RWPE2 (cell line): ENCODE measurements around the gene SLC37A3.

Experiments
- ATAC-seq: fragments of 200-7000 bp; cut with Tn5 transposase; 3 replicates; pipeline ENCODE4 v1.9.1; 2021; ENCODE audit warnings: low read depth
- DNase-seq: peaks from one replicate; pipeline ENCODE4 v3.0.0-alpha.2; 2020; ENCODE audit warnings: low spot score
- H3K27ac ChIP-seq: fragments of 450-650 bp; 2 replicates; pipeline ENCODE4 v1.5.1; 2017; ENCODE audit warnings: mild to moderate bottlenecking; ENCODE audit not compliant: poor library complexity, severe bottlenecking
- H3K27me3 ChIP-seq: fragments of 250-450 bp; sonication (Bioruptor Pico); 2 replicates; pipeline ENCODE4 v1.5.1; 2021; ENCODE audit warnings: mild to moderate bottlenecking, moderate library complexity; ENCODE audit not compliant: insufficient read depth, poor library complexity, severe bottlenecking
- H3K36me3 ChIP-seq: fragments of 250-450 bp; sonication (Bioruptor Pico); 2 replicates; pipeline ENCODE4 v1.5.1; 2020; ENCODE audit warnings: low read depth, mild to moderate bottlenecking, moderate library complexity
- H3K4me1 ChIP-seq: fragments of 250-450 bp; sonication (Bioruptor Pico); 2 replicates; pipeline ENCODE4 v1.5.1; 2021; ENCODE audit warnings: mild to moderate bottlenecking, moderate library complexity; ENCODE audit not compliant: insufficient read depth, poor library complexity, severe bottlenecking
- H3K4me3 ChIP-seq: fragments of 250-450 bp; sonication (Bioruptor Pico); 2 replicates; pipeline ENCODE4 v1.5.1; 2021; ENCODE audit warnings: mild to moderate bottlenecking, moderate library complexity; ENCODE audit not compliant: severe bottlenecking
- H3K9me3 ChIP-seq: fragments of 250-450 bp; sonication (Bioruptor Pico); 2 replicates; pipeline ENCODE4 v1.5.1; 2021; ENCODE audit warnings: mild to moderate bottlenecking, moderate library complexity; ENCODE audit not compliant: severe bottlenecking
- TF ChIP-seq, protein P1 (sequence below): fragments of 450-650 bp; IDR thresholded peaks from one replicate; pipeline ENCODE4 v1.5.1; 2017; ENCODE audit warnings: mild to moderate bottlenecking, moderate library complexity; ENCODE audit not compliant: poor library complexity, severe bottlenecking

The SLC37A3 gene, protein sequence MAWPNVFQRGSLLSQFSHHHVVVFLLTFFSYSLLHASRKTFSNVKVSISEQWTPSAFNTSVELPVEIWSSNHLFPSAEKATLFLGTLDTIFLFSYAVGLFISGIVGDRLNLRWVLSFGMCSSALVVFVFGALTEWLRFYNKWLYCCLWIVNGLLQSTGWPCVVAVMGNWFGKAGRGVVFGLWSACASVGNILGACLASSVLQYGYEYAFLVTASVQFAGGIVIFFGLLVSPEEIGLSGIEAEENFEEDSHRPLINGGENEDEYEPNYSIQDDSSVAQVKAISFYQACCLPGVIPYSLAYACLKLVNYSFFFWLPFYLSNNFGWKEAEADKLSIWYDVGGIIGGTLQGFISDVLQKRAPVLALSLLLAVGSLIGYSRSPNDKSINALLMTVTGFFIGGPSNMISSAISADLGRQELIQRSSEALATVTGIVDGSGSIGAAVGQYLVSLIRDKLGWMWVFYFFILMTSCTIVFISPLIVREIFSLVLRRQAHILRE

GRCh38 chr7:140397784-140398750 lies at the start of gene SLC37A3:
Gene SLC37A3, minus strand, starts transcription at chr7:140398530. Its CDS starts 16,004 bp downstream, at chr7:140382526.
- Histone ChIP-seq H3K9me3 (no peaks in the 10 kb centered on the region), H3K4me3 (peak within 1 kb of the TSS; percentile 74), H3K27ac (peak within 1 kb of the TSS; percentile 37), H3K4me1 (peaks cover 10% of the 10 kb centered on the region), H3K27me3 (no peaks in the 10 kb centered on the region), H3K36me3 (no peaks in the 10 kb centered on the region)
- DNase-seq (peak; percentile 88), ATAC-seq (peak; percentile 95)
- TF ChIP-seq, protein P1, sequence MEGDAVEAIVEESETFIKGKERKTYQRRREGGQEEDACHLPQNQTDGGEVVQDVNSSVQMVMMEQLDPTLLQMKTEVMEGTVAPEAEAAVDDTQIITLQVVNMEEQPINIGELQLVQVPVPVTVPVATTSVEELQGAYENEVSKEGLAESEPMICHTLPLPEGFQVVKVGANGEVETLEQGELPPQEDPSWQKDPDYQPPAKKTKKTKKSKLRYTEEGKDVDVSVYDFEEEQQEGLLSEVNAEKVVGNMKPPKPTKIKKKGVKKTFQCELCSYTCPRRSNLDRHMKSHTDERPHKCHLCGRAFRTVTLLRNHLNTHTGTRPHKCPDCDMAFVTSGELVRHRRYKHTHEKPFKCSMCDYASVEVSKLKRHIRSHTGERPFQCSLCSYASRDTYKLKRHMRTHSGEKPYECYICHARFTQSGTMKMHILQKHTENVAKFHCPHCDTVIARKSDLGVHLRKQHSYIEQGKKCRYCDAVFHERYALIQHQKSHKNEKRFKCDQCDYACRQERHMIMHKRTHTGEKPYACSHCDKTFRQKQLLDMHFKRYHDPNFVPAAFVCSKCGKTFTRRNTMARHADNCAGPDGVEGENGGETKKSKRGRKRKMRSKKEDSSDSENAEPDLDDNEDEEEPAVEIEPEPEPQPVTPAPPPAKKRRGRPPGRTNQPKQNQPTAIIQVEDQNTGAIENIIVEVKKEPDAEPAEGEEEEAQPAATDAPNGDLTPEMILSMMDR = no peak

- ATAC-seq (no peak), DNase-seq (no peak)
- H3K9me3 ChIP-seq = no peaks in the 10 kb centered on the region
- H3K27me3 ChIP-seq = no peaks in the 10 kb centered on the region
- no peaks in the 10 kb centered on the region for H3K4me1 ChIP-seq
- no peak overlapping the region for H3K4me3 ChIP-seq
- H3K27ac ChIP-seq = no peak overlapping the region
- TF ChIP-seq, protein P1 = no peak
- H3K36me3 ChIP-seq = peaks cover 2% of the 10 kb centered on the region; the same call in 1 of the 2 replicates
These were observed 49.5 kb upstream of the SLC37A3 start for GRCh38 chr7:140447841-140448240.

DNA sequence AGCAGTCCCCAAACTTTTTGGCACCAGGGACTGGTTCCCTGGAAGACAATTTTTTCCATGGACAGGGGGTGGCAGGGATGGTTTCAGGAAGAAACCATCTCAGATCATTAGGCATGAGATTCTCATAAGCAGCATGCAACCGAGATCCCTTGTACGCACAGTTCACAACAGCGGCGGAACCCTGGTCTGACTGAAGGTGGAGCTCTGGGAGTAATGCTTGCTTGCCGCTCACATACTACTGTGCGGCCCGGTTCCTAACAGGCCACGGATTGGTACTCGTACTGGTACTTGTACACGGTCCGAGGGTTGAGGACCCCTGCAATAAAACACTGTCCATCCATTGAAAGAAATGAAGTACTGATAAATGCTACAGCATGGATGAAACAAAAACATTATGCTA lies 48.1 kb upstream of the SLC37A3 start:
- ATAC-seq = no peak
- H3K4me3 ChIP-seq = no peak overlapping the region

GRCh38 chr7:140441519-140441918 lies 43.2 kb upstream of the SLC37A3 start:
- TF ChIP-seq, protein P1 = no peak

More for the DNA sequence above, 48.1 kb upstream of the SLC37A3 start:
- H3K27ac ChIP-seq = no peak overlapping the region
- no peaks in the 10 kb centered on the region for H3K36me3 ChIP-seq
- no peaks in the 10 kb centered on the region for H3K27me3 ChIP-seq
- no peak for DNase-seq
- TF ChIP-seq, protein P1 = no peak
- H3K9me3 ChIP-seq = no peaks in the 10 kb centered on the region
- H3K4me1 ChIP-seq = no peaks in the 10 kb centered on the region

More at GRCh38 chr7:140441519-140441918, 43.2 kb upstream of the SLC37A3 start:
- H3K36me3 ChIP-seq = no peaks in the 10 kb centered on the region
- no peak for ATAC-seq
- H3K4me3 ChIP-seq = no peak overlapping the region
- no peaks in the 10 kb centered on the region for H3K9me3 ChIP-seq
- no peaks in the 10 kb centered on the region for H3K27me3 ChIP-seq
- H3K27ac ChIP-seq = no peak overlapping the region
- no peaks in the 10 kb centered on the region for H3K4me1 ChIP-seq
- no peak for DNase-seq
